GM23248 (cell line): Measurements from ENCODE around the gene RAB31.

Experiments
- EZH2 ChIP-seq: fragments of 200-600 bp; sonication (generic); IDR thresholded peaks from 2 replicates; pipeline ENCODE4 v1.6.1; 2018; ENCODE audit warnings: antibody characterized with exemption, mild to moderate bottlenecking; ENCODE audit not compliant: insufficient read depth, poor library complexity, severe bottlenecking
- EZH2phosphoT487 ChIP-seq: fragments of 200-600 bp; sonication (generic); IDR thresholded peaks from 2 replicates; pipeline ENCODE4 v1.6.1; 2018; ENCODE audit warnings: antibody characterized with exemption, moderate library complexity, mild to moderate bottlenecking, low read depth; ENCODE audit not compliant: insufficient read depth

DNA sequence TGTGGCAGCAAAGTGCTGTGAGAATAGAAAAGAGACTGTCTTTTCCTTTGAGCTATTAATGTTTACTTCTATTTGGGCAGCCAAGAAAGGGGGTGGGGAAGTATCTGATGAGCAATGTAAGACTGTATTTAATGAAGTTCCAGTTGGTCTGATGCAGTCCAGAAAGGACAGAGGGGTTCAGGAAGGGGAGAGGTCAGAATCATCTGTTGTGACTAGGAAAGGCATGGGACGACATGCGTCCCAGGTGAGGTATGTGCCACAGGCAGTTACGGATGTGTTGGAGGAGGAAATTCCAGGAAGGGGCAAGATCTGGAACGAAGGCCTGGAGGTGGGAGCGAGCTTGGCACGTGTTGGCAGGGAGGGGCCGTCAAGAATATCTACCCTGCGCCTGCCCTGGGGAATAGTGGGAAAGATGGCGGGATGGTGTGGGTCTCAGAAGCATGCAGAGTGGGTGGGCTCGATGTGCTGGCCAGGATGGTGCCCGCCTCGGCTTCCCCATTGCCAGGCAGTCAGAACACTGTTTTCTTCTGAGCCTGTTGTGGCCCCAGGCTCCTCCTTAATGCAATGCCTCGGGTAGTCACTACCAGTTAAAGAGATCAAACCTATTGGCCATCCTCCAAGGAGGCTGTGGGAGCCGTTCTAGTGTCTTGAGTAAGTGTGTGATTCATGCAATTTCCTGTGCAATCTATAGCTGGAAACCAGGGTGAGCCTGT lies 119.8 kb downstream of the RAB31 start:
- no peak for TF ChIP-seq EZH2
- TF ChIP-seq EZH2phosphoT487 = no peak
